K562 (cell line): ENCODE data around the gene ABCA13. TPM values are rescaled to one million over a fixed set of nuclear protein-coding genes. Genes with fewer than 3 reads are reported as not detected.

Experiments used
- ATAC-seq: fragments of 200-7000 bp; cut with Tn5 transposase; 3 replicates; pipeline ENCODE4 v1.9.1; 2020; ENCODE audit warnings: moderate library complexity
- BruUV-seq: library from RNA; stranded (reverse); fragments of 400-500 nt; replicated peaks from 2 replicates; lab custom pipeline; 2021; lab: Mats Ljungman, UMichigan
- CTCF ChIA-PET: fragments of 300-600 bp; formaldehyde crosslinking; extraction: SDS; loops from one replicate; lab custom pipeline; 2021; ENCODE audit warnings: low intra/inter-chr PET ratio; lab: Yijun Ruan, JAX
- POLR2A ChIA-PET: fragments of 300-600, 350-650 bp; sonication (Branson Sonifier 250); formaldehyde crosslinking; extraction: SDS; loops from one replicate; lab custom pipeline; 2021; ENCODE audit warnings: antibody characterized with exemption, inconsistent platforms; lab: Yijun Ruan, JAX
- DNase-seq, 4 experiments: peaks; one replicate each; pipeline versions ENCODE4 v3.0.0 to v3.0.0-alpha.2; 2011 to 2018; ENCODE audit warnings: low spot score in 3 of 4, mixed read lengths in 3 of 4; ENCODE audit errors: extremely low read depth in 1 of 4
- FAIRE-seq: peaks from 2 replicates; lab custom pipeline; 2011; peaks lifted over from hg19 to GRCh38; lab: Jason Lieb, UNC
- H2AFZ ChIP-seq: 2 replicates; pipeline ENCODE4 v1.6.0; 2011; ENCODE audit warnings: low read depth, low read length, control low read depth, inconsistent platforms
- H3K27ac ChIP-seq: fragments of 200-600 bp; 3 replicates; pipeline ENCODE4 v1.8.0; 2011; ENCODE audit warnings: low read depth, mild to moderate bottlenecking, control low read depth, inconsistent platforms, low read length, moderate library complexity, mixed read lengths; ENCODE audit errors: extremely low read depth
- H3K27me3 ChIP-seq, 2 experiments: fragments of 300-600 bp in 1 of 2; 2 replicates in 1 of 2; 3 replicates in 1 of 2; pipeline versions ENCODE4 v1.6.0 to v1.8.0; 2011; ENCODE audit warnings: inconsistent platforms in 2 of 2, low read length in 2 of 2, mild to moderate bottlenecking in 1 of 2, mixed read lengths in 1 of 2, moderate library complexity in 1 of 2; ENCODE audit not compliant: control insufficient read depth in 2 of 2, insufficient read depth in 2 of 2
- H3K36me3 ChIP-seq: fragments of 300-600 bp; 3 replicates; pipeline ENCODE4 v1.8.0; 2011; ENCODE audit warnings: mild to moderate bottlenecking, low read length, inconsistent platforms; ENCODE audit not compliant: control insufficient read depth, insufficient read depth
- H3K4me1 ChIP-seq, 2 experiments: fragments of 200-600 bp in 1 of 2; replicated peaks in 1 of 2; 2 replicates in 1 of 2; 3 replicates in 1 of 2; pipeline versions ENCODE4 v1.5.1 to v1.8.0; 2011; ENCODE audit warnings: inconsistent platforms in 2 of 2, low read length in 2 of 2, mild to moderate bottlenecking in 1 of 2, mixed read lengths in 1 of 2, moderate library complexity in 1 of 2; ENCODE audit not compliant: control insufficient read depth in 2 of 2, insufficient read depth in 2 of 2
- H3K4me2 ChIP-seq: 2 replicates; pipeline ENCODE4 v1.6.1; 2011; ENCODE audit warnings: low read length, control low read depth, inconsistent platforms, mixed read lengths; ENCODE audit not compliant: insufficient read depth
- H3K4me3 ChIP-seq: fragments of 200-600 bp; sonication (generic), shearing (Covaris generic); 2 replicates; pipeline ENCODE4 v1.5.1; 2016; ENCODE audit warnings: control low read depth, inconsistent platforms
- H3K79me2 ChIP-seq: fragments of 200-600 bp; 3 replicates; pipeline ENCODE4 v1.8.0; 2011; ENCODE audit warnings: low read length, inconsistent platforms; ENCODE audit not compliant: control insufficient read depth, insufficient read depth
- H3K9ac ChIP-seq, 2 experiments: 2 replicates each; pipeline versions ENCODE4 v1.6.0 to v1.6.1; 2011; ENCODE audit warnings: low read depth in 2 of 2, low read length in 2 of 2, control low read depth in 1 of 2, inconsistent platforms in 1 of 2, mild to moderate bottlenecking in 1 of 2, mixed read lengths in 1 of 2; ENCODE audit not compliant: insufficient read depth in 1 of 2
- H3K9me1 ChIP-seq: one replicate; pipeline ENCODE4 v1.6.0; 2011; ENCODE audit warnings: inconsistent platforms, mild to moderate bottlenecking, low read length, moderate library complexity; ENCODE audit not compliant: control insufficient read depth, insufficient read depth
- H3K9me3 ChIP-seq: replicated peaks from 2 replicates; pipeline ENCODE4 v1.5.1; 2011; ENCODE audit warnings: low read depth, low read length, inconsistent platforms; ENCODE audit not compliant: control insufficient read depth, insufficient read depth
- H4K20me1 ChIP-seq: replicated peaks from 2 replicates; pipeline ENCODE4 v1.6.1; 2011; ENCODE audit warnings: low read length, inconsistent platforms, mixed read lengths; ENCODE audit not compliant: control insufficient read depth, insufficient read depth
- CCNT2 ChIP-seq: IDR thresholded peaks from 2 replicates; pipeline ENCODE4 v1.6.1; 2011; ENCODE audit warnings: borderline replicate concordance, low read depth, mild to moderate bottlenecking, moderate library complexity, mixed read lengths, low read length; ENCODE audit not compliant: insufficient read length; ENCODE audit errors: extremely low read depth
- CEBPG ChIP-seq, 3 experiments: fragments of 200-800 bp in 1 of 3; sonication (Bioruptor generic) in 1 of 3; sonication (generic) in 1 of 3; formaldehyde crosslinking in 1 of 3; IDR thresholded peaks in 2 of 3; conservative IDR thresholded peaks in 1 of 3; 2 replicates each; pipeline versions ENCODE4 v1.6.1 to v1.8.0; 2016 to 2022; ENCODE audit warnings: missing compliant biosample characterization in 2 of 3, missing genetic modification characterization in 2 of 3, mild to moderate bottlenecking in 1 of 3, missing genetic modification reagents in 1 of 3
- KAT2B ChIP-seq: IDR thresholded peaks from one replicate; pipeline ENCODE4 v1.6.1; 2012; ENCODE audit warnings: low read depth, mild to moderate bottlenecking, control low read depth, inconsistent platforms, low read length, moderate library complexity
- L3MBTL2 ChIP-seq: fragments of 450-650 bp; IDR thresholded peaks from 2 replicates; pipeline ENCODE4 v1.6.1; 2016; ENCODE audit warnings: mild to moderate bottlenecking, moderate library complexity
- RBFOX2 ChIP-seq: fragments of 200-400 bp; formaldehyde crosslinking; IDR thresholded peaks from 2 replicates; pipeline ENCODE4 v1.6.1; 2017; ENCODE audit warnings: low read depth, mild to moderate bottlenecking, low read length, moderate library complexity
- TCF7 ChIP-seq: sonication (generic); IDR thresholded peaks from 2 replicates; pipeline ENCODE4 v1.6.1; 2016; ENCODE audit warnings: antibody characterized with exemption, borderline replicate concordance
- ZFP36 ChIP-seq: fragments of 150-350 bp; IDR thresholded peaks from 2 replicates; pipeline ENCODE4 v1.6.1; 2018; ENCODE audit warnings: low read length, low read depth; ENCODE audit not compliant: partially characterized antibody
- ZNF217 ChIP-seq: sonication (generic); formaldehyde crosslinking; IDR thresholded peaks from 2 replicates; pipeline ENCODE4 v1.8.0; 2022; ENCODE audit warnings: mild to moderate bottlenecking, missing genetic modification reagents
- ZNF695 ChIP-seq: fragments of 450-650 bp; formaldehyde crosslinking; IDR thresholded peaks from 2 replicates; pipeline ENCODE4 v1.4.0; 2020; ENCODE audit warnings: mild to moderate bottlenecking, moderate library complexity
- WGBS: fragments of 100-300 bp; shearing (Covaris generic); methylation state at CpG from one replicate; pipeline ENCODE4 v1.1.6; 2016; ENCODE audit warnings: low coverage, mixed read lengths; ENCODE audit not compliant: insufficient coverage; ENCODE audit errors: missing lambda C conversion rate; 5-methylcytosine and 5-hydroxymethylcytosine counted together
- in situ Hi-C: fragments of 300-500 bp; cut with MboI; formaldehyde crosslinking; loops from 4 replicates; pipeline ENCODE4 v1.15.0; 2018; ENCODE audit warnings: inconsistent platforms, mixed read lengths
- intact Hi-C: fragments of 100-400 bp; cut with micrococcal nuclease; formaldehyde crosslinking; loops from 2 replicates; pipeline ENCODE4 v1.14.2; 2022
- polyA plus RNA-seq, 8 experiments: library from polyadenylated mRNA; depleted of rRNA in 4 of 8; stranded (reverse) in 5 of 8; unstranded in 3 of 8; fragments of >200 nt; fragmentation: Nextera tagmentation in 2 of 8; fragmentation: Illumina TruSeq in 1 of 8; extraction: Ambion mirVana in 2 of 8; extraction: Trizol in 1 of 8; gene quantifications; 2 replicates each; pipeline versions ENCODE4 v1.2.1 to v1.2.3, GENCODE V29; 2011 to 2014; ENCODE audit warnings: inconsistent platforms in 1 of 8, missing spikeins in 1 of 8
- total RNA-seq, 7 experiments: library from RNA; depleted of rRNA in 6 of 7; stranded (reverse); fragments of >200 nt in 6 of 7; fragmentation: Illumina TruSeq in 2 of 7; extraction: Trizol in 2 of 7; gene quantifications; 2 replicates each; pipeline versions ENCODE4 v1.2.1 to v1.2.3, GENCODE V29; 2011 to 2021; ENCODE audit warnings: low replicate concordance in 1 of 7
- TF ChIP-seq, protein P1 (sequence below): fragments of 250-450 bp; sonication (Bioruptor Pico); IDR thresholded peaks from 2 replicates; pipeline ENCODE4 v1.4.0; 2020; ENCODE audit warnings: borderline replicate concordance
- TF ChIP-seq, protein P2 (sequence below): sonication (generic); formaldehyde crosslinking; IDR thresholded peaks from 2 replicates; pipeline ENCODE4 v1.8.1; 2022; ENCODE audit warnings: missing genetic modification reagents
- TF ChIP-seq, protein P3 (sequence below): fragments of 250-450 bp; sonication (Bioruptor Pico); IDR thresholded peaks from 2 replicates; pipeline ENCODE4 v1.5.0; 2021; ENCODE audit warnings: mild to moderate bottlenecking, moderate library complexity
- TF ChIP-seq, protein P4 (sequence below): fragments of 450-650 bp; IDR thresholded peaks from 2 replicates; pipeline ENCODE4 v1.6.1; 2014; ENCODE audit warnings: low read depth, mild to moderate bottlenecking, moderate library complexity, borderline replicate concordance

Gene ABCA13
- total and polyA plus RNA-seq, 9 of the 15 experiments (the other 6 are each of a cell fraction or from before 2014, with no cell fraction given), result 0.14 to 1.5 (median 0.38) TPM

DNA sequence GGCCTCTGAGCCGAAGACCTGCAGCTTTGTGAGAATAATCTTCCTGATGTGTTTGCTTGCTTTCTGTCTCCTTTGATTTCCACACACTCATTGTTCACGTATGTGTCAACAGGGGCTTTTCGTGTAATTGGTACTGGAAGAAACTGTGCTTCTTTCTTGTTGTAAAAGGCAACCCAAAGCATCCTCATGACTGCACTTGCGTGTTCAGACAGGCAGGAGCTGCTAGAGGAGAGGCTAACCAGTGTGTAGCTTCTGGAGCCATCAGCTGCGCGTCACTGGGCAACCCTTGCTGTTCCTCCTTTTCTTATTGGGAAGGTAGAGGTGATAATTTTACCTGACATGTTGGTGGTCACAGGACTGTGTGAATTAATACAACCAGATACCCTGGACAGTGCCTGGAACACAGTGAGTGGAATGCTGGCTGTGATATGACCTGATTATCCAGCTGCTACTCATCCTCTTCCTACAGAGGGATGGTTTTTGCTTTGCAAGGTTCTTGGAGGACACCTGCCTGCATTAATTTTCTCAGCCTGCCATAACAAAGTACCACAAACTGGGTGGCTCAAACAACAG lies 213.0 kb downstream of the ABCA13 start:
- Histone ChIP-seq H4K20me1 (no peaks in the 10 kb centered on the region), H3K9me3 (no peaks in the 10 kb centered on the region), H3K79me2 (no peaks in the 10 kb centered on the region), H3K4me2 (no peak overlapping the region), H3K4me3 (no peak overlapping the region), H2AFZ (no peak overlapping the region), H3K9me1 (no peaks in the 10 kb centered on the region), H3K4me1 (no peaks in the 10 kb centered on the region), H3K27ac (no peak overlapping the region), H3K27me3 (no peaks in the 10 kb centered on the region), H3K36me3 (no peaks in the 10 kb centered on the region), H3K9ac (no peak overlapping the region)
- no peak for DNase-seq
- 0% methylated on average over 6 of the region's 6 CpGs for WGBS
- TF ChIP-seq KAT2B (no peak), L3MBTL2 (no peak), ZNF217 (CRISPR knock-in tag) (no peak), CEBPG (CRISPR knock-in tag; IDR thresholded peaks at IDR 0.05) (no peak), CEBPG (tag; conservative IDR thresholded peaks at IDR 0.05 in 1 of 2, IDR thresholded peaks at IDR 0.05 in 1 of 2) (no peak), ZNF695 (no peak), ZFP36 (no peak), TCF7 (no peak), RBFOX2 (no peak), CCNT2 (no peak)
- TF ChIP-seq, protein P1, sequence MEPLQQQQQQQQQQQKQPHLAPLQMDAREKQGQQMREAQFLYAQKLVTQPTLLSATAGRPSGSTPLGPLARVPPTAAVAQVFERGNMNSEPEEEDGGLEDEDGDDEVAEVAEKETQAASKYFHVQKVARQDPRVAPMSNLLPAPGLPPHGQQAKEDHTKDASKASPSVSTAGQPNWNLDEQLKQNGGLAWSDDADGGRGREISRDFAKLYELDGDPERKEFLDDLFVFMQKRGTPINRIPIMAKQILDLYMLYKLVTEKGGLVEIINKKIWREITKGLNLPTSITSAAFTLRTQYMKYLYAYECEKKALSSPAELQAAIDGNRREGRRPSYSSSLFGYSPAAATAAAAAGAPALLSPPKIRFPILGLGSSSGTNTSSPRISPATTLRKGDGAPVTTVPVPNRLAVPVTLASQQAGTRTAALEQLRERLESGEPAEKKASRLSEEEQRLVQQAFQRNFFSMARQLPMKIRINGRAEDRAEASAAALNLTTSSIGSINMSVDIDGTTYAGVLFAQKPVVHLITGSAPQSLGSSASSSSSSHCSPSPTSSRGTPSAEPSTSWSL (CRISPR knock-in tag), result no peak
- TF ChIP-seq, protein P2, sequence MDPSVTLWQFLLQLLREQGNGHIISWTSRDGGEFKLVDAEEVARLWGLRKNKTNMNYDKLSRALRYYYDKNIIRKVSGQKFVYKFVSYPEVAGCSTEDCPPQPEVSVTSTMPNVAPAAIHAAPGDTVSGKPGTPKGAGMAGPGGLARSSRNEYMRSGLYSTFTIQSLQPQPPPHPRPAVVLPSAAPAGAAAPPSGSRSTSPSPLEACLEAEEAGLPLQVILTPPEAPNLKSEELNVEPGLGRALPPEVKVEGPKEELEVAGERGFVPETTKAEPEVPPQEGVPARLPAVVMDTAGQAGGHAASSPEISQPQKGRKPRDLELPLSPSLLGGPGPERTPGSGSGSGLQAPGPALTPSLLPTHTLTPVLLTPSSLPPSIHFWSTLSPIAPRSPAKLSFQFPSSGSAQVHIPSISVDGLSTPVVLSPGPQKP (CRISPR knock-in tag), result no peak
- TF ChIP-seq, protein P3, sequence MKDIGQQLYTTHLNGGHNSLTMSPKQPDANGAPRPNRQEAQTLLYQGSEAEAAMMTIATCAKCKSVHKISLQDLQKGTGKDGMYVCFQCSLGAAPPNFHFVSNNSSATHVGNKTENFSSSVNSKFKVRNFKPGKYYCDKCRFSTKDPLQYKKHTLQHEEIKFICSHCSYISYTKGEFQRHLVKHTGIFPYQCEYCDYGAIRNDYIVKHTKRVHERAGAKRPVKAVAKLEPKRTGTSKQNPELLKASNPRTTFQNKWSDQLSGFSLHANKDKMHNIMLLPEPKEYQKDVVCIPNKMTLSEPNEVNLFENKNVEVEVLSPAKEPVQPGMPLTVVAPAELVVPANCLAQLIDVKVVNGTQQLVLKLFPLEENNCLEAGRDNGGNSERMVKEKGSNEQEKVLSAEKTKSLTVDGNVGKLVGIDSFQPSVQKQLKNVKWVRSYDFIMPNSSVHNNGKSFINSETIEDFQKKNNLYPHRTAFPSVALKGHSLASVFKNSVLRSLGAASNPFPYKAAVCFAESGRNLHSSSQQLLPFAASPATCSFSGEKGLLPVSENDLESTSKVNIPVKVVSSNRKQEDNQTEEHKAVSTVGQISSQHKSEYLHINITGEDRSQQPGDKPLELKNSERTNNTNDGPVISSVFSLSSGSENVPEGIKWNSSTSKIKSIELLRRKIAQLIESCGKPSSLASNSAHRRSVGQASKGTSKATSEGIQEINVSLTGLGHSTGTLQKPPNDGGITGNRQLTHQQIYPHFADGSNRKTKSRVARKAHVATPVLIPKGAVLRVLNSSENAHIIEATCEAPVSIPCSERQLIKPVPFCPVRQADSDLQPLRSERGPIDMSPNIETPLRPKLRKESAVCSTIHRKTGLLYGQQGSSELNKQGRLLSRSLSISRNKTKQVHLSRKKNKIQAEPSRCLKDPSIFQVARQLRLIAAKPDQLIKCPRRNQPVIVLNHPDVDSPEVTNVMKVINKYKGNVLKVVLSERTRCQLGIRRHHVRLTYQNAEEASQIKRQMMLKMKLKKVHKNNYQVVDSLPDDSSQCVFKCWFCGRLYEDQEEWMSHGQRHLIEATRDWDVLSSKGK (CRISPR knock-in tag), result no peak
- TF ChIP-seq, protein P4, sequence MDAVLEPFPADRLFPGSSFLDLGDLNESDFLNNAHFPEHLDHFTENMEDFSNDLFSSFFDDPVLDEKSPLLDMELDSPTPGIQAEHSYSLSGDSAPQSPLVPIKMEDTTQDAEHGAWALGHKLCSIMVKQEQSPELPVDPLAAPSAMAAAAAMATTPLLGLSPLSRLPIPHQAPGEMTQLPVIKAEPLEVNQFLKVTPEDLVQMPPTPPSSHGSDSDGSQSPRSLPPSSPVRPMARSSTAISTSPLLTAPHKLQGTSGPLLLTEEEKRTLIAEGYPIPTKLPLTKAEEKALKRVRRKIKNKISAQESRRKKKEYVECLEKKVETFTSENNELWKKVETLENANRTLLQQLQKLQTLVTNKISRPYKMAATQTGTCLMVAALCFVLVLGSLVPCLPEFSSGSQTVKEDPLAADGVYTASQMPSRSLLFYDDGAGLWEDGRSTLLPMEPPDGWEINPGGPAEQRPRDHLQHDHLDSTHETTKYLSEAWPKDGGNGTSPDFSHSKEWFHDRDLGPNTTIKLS, result no peak
- no peak for ATAC-seq
- intact Hi-C loops (no loop called here), in situ Hi-C loops (no loop called here)
- FAIRE-seq, result no peak
- POLR2A ChIA-PET, result no interaction called here
- no TSS peak for BruUV-seq
- CTCF ChIA-PET, result no interaction called here
